H1 (cell line): ENCODE results near the gene IL9. TPM values are rescaled to one million over a fixed set of nuclear protein-coding genes. Genes with fewer than 3 reads are reported as not detected.

Experiments
- CTCF ChIA-PET: fragments of 300-600 bp; sonication (Branson Sonifier 250); formaldehyde crosslinking; loops from one replicate; lab custom pipeline; 2021; ENCODE audit not compliant: partially characterized antibody; lab: Charles Lee
- POLR2A ChIA-PET: fragments of 300-600 bp; sonication (Branson Sonifier 250); formaldehyde crosslinking; loops from one replicate; lab custom pipeline; 2021; ENCODE audit warnings: inconsistent platforms; ENCODE audit not compliant: partially characterized antibody; lab: Charles Lee
- DNase-seq, 2 experiments: peaks; one replicate each; pipeline versions ENCODE4 v3.0.0 to v3.0.0-alpha.2; 2010 to 2022; ENCODE audit warnings: low spot score in 2 of 2, low read depth in 1 of 2, mixed read lengths in 1 of 2
- FAIRE-seq: peaks from 2 replicates; lab custom pipeline; 2011; peaks lifted over from hg19 to GRCh38; lab: Jason Lieb, UNC
- H2AFZ ChIP-seq: 2 replicates; pipeline ENCODE4 v1.8.1; 2012; ENCODE audit warnings: low read length, inconsistent platforms
- H2AK5ac ChIP-seq: 2 replicates; pipeline ENCODE4 v1.6.1; 2013; ENCODE audit warnings: low read depth, low read length
- H2BK120ac ChIP-seq: replicated peaks from 2 replicates; pipeline ENCODE3; 2013; ENCODE audit warnings: low read depth, low read length, inconsistent platforms
- H2BK12ac ChIP-seq: 2 replicates; pipeline ENCODE4 v1.6.1; 2013; ENCODE audit warnings: low read depth, low read length
- H2BK15ac ChIP-seq: 2 replicates; pipeline ENCODE4 v1.6.1; 2013; ENCODE audit warnings: low read length
- H2BK20ac ChIP-seq: 2 replicates; pipeline ENCODE4 v1.6.1; 2013; ENCODE audit warnings: low read length
- H2BK5ac ChIP-seq: 2 replicates; pipeline ENCODE4 v1.6.1; 2013; ENCODE audit warnings: low read depth, low read length
- H3K14ac ChIP-seq: 2 replicates; pipeline ENCODE4 v1.6.1; 2013; ENCODE audit warnings: inconsistent platforms; ENCODE audit not compliant: insufficient read length
- H3K18ac ChIP-seq: 2 replicates; pipeline ENCODE4 v1.6.1; 2013; ENCODE audit warnings: low read length; ENCODE audit errors: extremely low read depth
- H3K23ac ChIP-seq: 2 replicates; pipeline ENCODE4 v1.6.1; 2013; ENCODE audit warnings: inconsistent platforms; ENCODE audit not compliant: insufficient read length
- H3K23me2 ChIP-seq: 2 replicates; pipeline ENCODE4 v1.6.1; 2013; ENCODE audit warnings: low read depth, low read length
- H3K27ac ChIP-seq: 2 replicates; pipeline ENCODE4 v1.6.1; 2011; ENCODE audit warnings: low read depth, low read length, inconsistent platforms
- H3K27me3 ChIP-seq, 4 experiments: replicated peaks in 1 of 4; 1 replicate in 1 of 4; 2 replicates in 3 of 4; pipeline versions ENCODE4 v1.6.1 to v1.8.1; 2011 to 2013; ENCODE audit warnings: low read length in 3 of 4, mild to moderate bottlenecking in 3 of 4, inconsistent platforms in 2 of 4, mixed read lengths in 2 of 4, moderate library complexity in 1 of 4; ENCODE audit not compliant: control insufficient read depth in 3 of 4, insufficient read depth in 3 of 4; ENCODE audit errors: extremely low read depth in 1 of 4
- H3K36me3 ChIP-seq, 4 experiments: 2 replicates each; pipeline versions ENCODE4 v1.6.1 to v1.8.1; 2011 to 2013; ENCODE audit warnings: mild to moderate bottlenecking in 4 of 4, low read length in 3 of 4, moderate library complexity in 2 of 4, control low read depth in 1 of 4, inconsistent platforms in 1 of 4; ENCODE audit not compliant: insufficient read depth in 4 of 4, control insufficient read depth in 2 of 4
- H3K4ac ChIP-seq: replicated peaks from 2 replicates; pipeline ENCODE3; 2013; ENCODE audit warnings: low read length, low read depth, mixed read lengths, inconsistent platforms; ENCODE audit not compliant: insufficient read length
- H3K4me1 ChIP-seq, 4 experiments: replicated peaks in 1 of 4; 1 replicate in 1 of 4; 2 replicates in 3 of 4; pipeline versions ENCODE4 v1.6.1 to v1.8.1; 2011 to 2013; ENCODE audit warnings: low read length in 3 of 4, inconsistent platforms in 2 of 4, mixed read lengths in 1 of 4; ENCODE audit not compliant: insufficient read depth in 4 of 4, control insufficient read depth in 3 of 4
- H3K4me2 ChIP-seq, 2 experiments: 2 replicates each; pipeline versions ENCODE4 v1.6.1 to v1.8.1; 2011 to 2013; ENCODE audit warnings: low read depth in 2 of 2, low read length in 2 of 2, control low read depth in 1 of 2, inconsistent platforms in 1 of 2, mild to moderate bottlenecking in 1 of 2; ENCODE audit not compliant: insufficient read depth in 1 of 2
- H3K4me3 ChIP-seq, 4 experiments: fragments of 200-600, 300-600 bp in 1 of 4; sonication (generic), shearing (Covaris generic), sonication (Bioruptor Twin) in 1 of 4; 2 replicates each; pipeline versions ENCODE4 v1.5.1 to v1.8.1; 2011 to 2016; ENCODE audit warnings: low read length in 4 of 4, low read depth in 3 of 4, control low read depth in 2 of 4, inconsistent platforms in 2 of 4, mild to moderate bottlenecking in 2 of 4, mixed read lengths in 1 of 4, moderate library complexity in 1 of 4; ENCODE audit not compliant: insufficient read depth in 2 of 4; ENCODE audit errors: extremely low read depth in 1 of 4
- H3K56ac ChIP-seq: replicated peaks from 2 replicates; pipeline ENCODE3; 2013; ENCODE audit warnings: low read depth, mild to moderate bottlenecking, mixed read lengths, low read length, inconsistent platforms; ENCODE audit not compliant: insufficient read length
- H3K79me1 ChIP-seq: 2 replicates; pipeline ENCODE4 v1.6.1; 2013; ENCODE audit warnings: low read depth, low read length, control low read depth
- H3K79me2 ChIP-seq, 2 experiments: 2 replicates each; pipeline versions ENCODE4 v1.6.1 to v1.8.1; 2012 to 2013; ENCODE audit warnings: low read length in 2 of 2, mild to moderate bottlenecking in 2 of 2, inconsistent platforms in 1 of 2; ENCODE audit not compliant: insufficient read depth in 2 of 2, control insufficient read depth in 1 of 2
- H3K9ac ChIP-seq, 4 experiments: replicated peaks in 1 of 4; 1 replicate in 1 of 4; 2 replicates in 3 of 4; pipeline versions ENCODE4 v1.6.1 to v1.8.1; 2011 to 2013; ENCODE audit warnings: low read depth in 3 of 4, low read length in 3 of 4, control low read depth in 2 of 4, mild to moderate bottlenecking in 2 of 4, moderate library complexity in 2 of 4, inconsistent platforms in 1 of 4; ENCODE audit errors: extremely low read depth in 1 of 4
- H3K9me3 ChIP-seq, 2 experiments: 2 replicates each; pipeline versions ENCODE4 v1.6.1 to v1.8.1; 2012 to 2013; ENCODE audit warnings: mild to moderate bottlenecking in 2 of 2, moderate library complexity in 2 of 2, control low read depth in 1 of 2, inconsistent platforms in 1 of 2, low read depth in 1 of 2, low read length in 1 of 2, mixed read lengths in 1 of 2; ENCODE audit not compliant: insufficient read depth in 2 of 2
- H4K20me1 ChIP-seq, 2 experiments: replicated peaks in 1 of 2; 2 replicates each; pipeline versions ENCODE3 to v1.8.1; 2011 to 2013; ENCODE audit warnings: inconsistent platforms in 2 of 2, low read length in 2 of 2, mild to moderate bottlenecking in 1 of 2; ENCODE audit not compliant: insufficient read depth in 2 of 2, control insufficient read depth in 1 of 2
- H4K5ac ChIP-seq: 2 replicates; pipeline ENCODE4 v1.6.1; 2013; ENCODE audit warnings: low read length, low read depth, mixed read lengths, inconsistent platforms; ENCODE audit not compliant: insufficient read length
- H4K8ac ChIP-seq: 2 replicates; pipeline ENCODE4 v1.8.0; 2013; ENCODE audit warnings: mild to moderate bottlenecking, moderate library complexity, low read length, inconsistent platforms; ENCODE audit not compliant: insufficient read depth; ENCODE audit errors: extremely low read depth
- H4K91ac ChIP-seq: replicated peaks from 2 replicates; pipeline ENCODE3; 2013; ENCODE audit warnings: low read length, mixed read lengths, inconsistent platforms; ENCODE audit not compliant: insufficient read length
- CEBPB ChIP-seq: IDR thresholded peaks from 2 replicates; pipeline ENCODE4 v1.6.1; 2012; ENCODE audit warnings: low read depth, low read length
- CREB1 ChIP-seq: IDR thresholded peaks from 2 replicates; pipeline ENCODE4 v1.6.1; 2012; ENCODE audit warnings: inconsistent platforms
- E2F6 ChIP-seq: IDR thresholded peaks from 2 replicates; pipeline ENCODE4 v1.6.1; 2012; ENCODE audit warnings: inconsistent platforms
- GABPA ChIP-seq: IDR thresholded peaks from 2 replicates; pipeline ENCODE4 v1.6.1; 2011; ENCODE audit warnings: mild to moderate bottlenecking, low read length, moderate library complexity, borderline replicate concordance; ENCODE audit not compliant: insufficient read depth
- GTF2F1 ChIP-seq: IDR thresholded peaks from 2 replicates; pipeline ENCODE4 v1.6.1; 2012; ENCODE audit warnings: low read depth, low read length, improper control_type of control experiment, borderline replicate concordance
- HDAC2 ChIP-seq, 2 experiments: fragments of 300-600 bp in 1 of 2; sonication (generic) in 1 of 2; IDR thresholded peaks; 2 replicates each; pipeline ENCODE4 v1.6.1; 2011 to 2012; ENCODE audit warnings: low read depth in 2 of 2, low read length in 2 of 2, mild to moderate bottlenecking in 2 of 2, moderate library complexity in 2 of 2, borderline replicate concordance in 1 of 2, inconsistent platforms in 1 of 2
- MAX ChIP-seq: IDR thresholded peaks from 2 replicates; pipeline ENCODE4 v1.6.1; 2012; ENCODE audit warnings: inconsistent platforms
- NRF1 ChIP-seq: IDR thresholded peaks from 2 replicates; pipeline ENCODE4 v1.6.1; 2011; ENCODE audit warnings: mild to moderate bottlenecking, low read depth, low read length, improper control_type of control experiment
- POU5F1 ChIP-seq: IDR thresholded peaks from 2 replicates; pipeline ENCODE4 v1.6.1; 2011; ENCODE audit warnings: low read depth, mild to moderate bottlenecking, low read length, moderate library complexity
- RFX5 ChIP-seq: IDR thresholded peaks from 2 replicates; pipeline ENCODE4 v1.6.1; 2011; ENCODE audit warnings: low read depth, low read length, improper control_type of control experiment, borderline replicate concordance
- TAF1 ChIP-seq: IDR thresholded peaks from 2 replicates; pipeline ENCODE4 v1.6.1; 2011; ENCODE audit warnings: mild to moderate bottlenecking, low read depth, low read length
- WGBS, 2 experiments: shearing (Covaris generic) in 1 of 2; methylation state at CpG; one replicate each; pipeline versions ENCODE4 v1.1.6 to v1.1.7; 2013 to 2015; ENCODE audit warnings: low lambda C conversion rate in 2 of 2, mixed read lengths in 2 of 2, inconsistent platforms in 1 of 2, low coverage in 1 of 2, missing lambda C conversion rate in 1 of 2; ENCODE audit not compliant: insufficient replicate concordance in 2 of 2, insufficient coverage in 1 of 2, insufficient read length in 1 of 2; ENCODE audit errors: extremely low coverage in 1 of 2, missing lambda C conversion rate in 1 of 2; 5-methylcytosine and 5-hydroxymethylcytosine counted together
- polyA plus RNA-seq, 7 experiments: library from polyadenylated mRNA; depleted of rRNA in 3 of 7; stranded (reverse) in 5 of 7; unstranded in 2 of 7; fragments of >200 nt in 5 of 7; fragments of 200-250 nt in 2 of 7; gene quantifications; 1 replicate in 5 of 7; 2 replicates in 1 of 7; 4 replicates in 1 of 7; pipeline versions ENCODE4 v1.2.1 to v1.2.3, GENCODE V29; 2011 to 2013; ENCODE audit warnings: missing spikeins in 2 of 7, mixed read lengths in 2 of 7
- total RNA-seq: library from RNA; stranded (reverse); fragmentation: NEBNext Ultra II Directional; extraction: Animal tissue kit (Norgen Biotek cat#: 25700); gene quantifications from 2 replicates; pipeline ENCODE4 v1.2.1, GENCODE V29; 2021
- TF ChIP-seq, protein P1 (sequence below): IDR thresholded peaks from 2 replicates; pipeline ENCODE4 v1.6.1; 2012; ENCODE audit warnings: low read length, inconsistent platforms

Gene IL9
- total and polyA plus RNA-seq, 2 of the 8 experiments (the other 6 are each of a cell fraction or from before 2014, with no cell fraction given), result not detected

- no peaks in the 10 kb centered on the region for H3K79me1 ChIP-seq
- no peaks in the 10 kb centered on the region for H3K9me3 ChIP-seq
- H3K18ac ChIP-seq, result no peak overlapping the region
- 89% methylated on average over 3 of the region's 3 CpGs; no CpG with 5 or more reads in 1 of the 2 experiments for WGBS, 2 experiments
- H2BK20ac ChIP-seq, result no peak overlapping the region
- no peak overlapping the region for H4K8ac ChIP-seq
- DNase-seq (no peak), FAIRE-seq (no peak)
- H3K14ac ChIP-seq, result no peak overlapping the region
- no peak overlapping the region for H3K27ac ChIP-seq
- no peak overlapping the region for H2AFZ ChIP-seq
- no peak overlapping the region for H3K23ac ChIP-seq
- no peak overlapping the region for H2BK120ac ChIP-seq
- no peaks in the 10 kb centered on the region for H3K36me3 ChIP-seq
- H3K79me2 ChIP-seq, result no peaks in the 10 kb centered on the region
- POLR2A ChIA-PET, result no interaction called here
- H3K9ac ChIP-seq, result no peak overlapping the region
- H2BK12ac ChIP-seq, result no peak overlapping the region
- no peak overlapping the region for H2AK5ac ChIP-seq
- H3K4me3 ChIP-seq, result no peak overlapping the region
- H4K91ac ChIP-seq, result no peak overlapping the region
- H4K20me1 ChIP-seq, result peaks cover 0 to 3% of the 10 kb centered on the region in 2 experiments
- peaks cover 10 to 31% (median 26%) of the 10 kb centered on the region in 4 experiments for H3K27me3 ChIP-seq
- H3K4me2 ChIP-seq, result no peak overlapping the region
- H4K5ac ChIP-seq, result no peak overlapping the region
- no peak overlapping the region for H2BK15ac ChIP-seq
- CTCF ChIA-PET, result no interaction called here
- H3K4ac ChIP-seq, result no peak overlapping the region
- no peak overlapping the region for H2BK5ac ChIP-seq
- H3K56ac ChIP-seq, result no peak overlapping the region
- H3K4me1 ChIP-seq, result no peaks in the 10 kb centered on the region; a peak in 1 of 7 replicates
- H3K23me2 ChIP-seq, result peaks cover 3% of the 10 kb centered on the region; the same call in 1 of the 2 replicates
- TF ChIP-seq RFX5 (no peak), CREB1 (no peak), GTF2F1 (no peak), NRF1 (no peak), TAF1 (no peak), MAX (no peak), POU5F1 (no peak), CEBPB (no peak), E2F6 (no peak), GABPA (no peak), HDAC2 (IDR thresholded peaks at IDR 0.05; ENCODE audit: borderline replicate concordance in 1 of 2, low read depth in 2 of 2, low read length in 2 of 2) (no peak)
- TF ChIP-seq, protein P1, sequence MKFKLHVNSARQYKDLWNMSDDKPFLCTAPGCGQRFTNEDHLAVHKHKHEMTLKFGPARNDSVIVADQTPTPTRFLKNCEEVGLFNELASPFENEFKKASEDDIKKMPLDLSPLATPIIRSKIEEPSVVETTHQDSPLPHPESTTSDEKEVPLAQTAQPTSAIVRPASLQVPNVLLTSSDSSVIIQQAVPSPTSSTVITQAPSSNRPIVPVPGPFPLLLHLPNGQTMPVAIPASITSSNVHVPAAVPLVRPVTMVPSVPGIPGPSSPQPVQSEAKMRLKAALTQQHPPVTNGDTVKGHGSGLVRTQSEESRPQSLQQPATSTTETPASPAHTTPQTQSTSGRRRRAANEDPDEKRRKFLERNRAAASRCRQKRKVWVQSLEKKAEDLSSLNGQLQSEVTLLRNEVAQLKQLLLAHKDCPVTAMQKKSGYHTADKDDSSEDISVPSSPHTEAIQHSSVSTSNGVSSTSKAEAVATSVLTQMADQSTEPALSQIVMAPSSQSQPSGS, result no peak
Observed at GRCh38 chr5:135934939-135935338, 39.3 kb upstream of the IL9 start.
